A673 (cell line): ENCODE data around the gene DPP7.

ENCODE experiments used
- CTCF ChIP-seq: fragments of 300-800, 200-600 bp; sonication (generic); conservative IDR thresholded peaks from 2 replicates; pipeline ENCODE4 v1.5.1; 2017; ENCODE audit warnings: low read depth, mild to moderate bottlenecking, antibody characterized with exemption, low read length, moderate library complexity, mixed read lengths
- EZH2 ChIP-seq: fragments of 200-600 bp; sonication (generic); IDR thresholded peaks from 2 replicates; pipeline ENCODE4 v1.6.1; 2017; ENCODE audit warnings: borderline replicate concordance, low read depth, mild to moderate bottlenecking, mixed read lengths, antibody characterized with exemption, low read length; ENCODE audit not compliant: poor library complexity, severe bottlenecking

GRCh38 chr9:137110911-137111787 is 3.4 kb downstream of the DPP7 start:
- TF ChIP-seq EZH2, result no peak
- no peak for TF ChIP-seq CTCF
